HepG2 (cell line): ENCODE data around the gene CTU1. TPM values are rescaled to one million over a fixed set of nuclear protein-coding genes. Genes with fewer than 3 reads are reported as not detected.
A peak's percentile ranks its signal among the peaks of the same experiment; 100 is the strongest.

Source experiments
- ATAC-seq: fragments of 200-7000 bp; cut with Tn5 transposase; 3 replicates; pipeline ENCODE4 v1.9.1; 2020; ENCODE audit warnings: mild to moderate bottlenecking, moderate library complexity
- BruUV-seq: library from RNA; stranded (reverse); fragments of 400-500 nt; replicated peaks from 2 replicates; lab custom pipeline; 2021; lab: Mats Ljungman, UMichigan
- CTCF ChIA-PET: fragments of 300-600 bp; formaldehyde crosslinking; extraction: SDS; loops from one replicate; lab custom pipeline; 2021; ENCODE audit warnings: low total read pairs, inconsistent platforms, low intra/inter-chr PET ratio; lab: Yijun Ruan, JAX
- POLR2A ChIA-PET: fragments of 350-600 bp; sonication (Branson Sonifier 250); formaldehyde crosslinking; loops from one replicate; lab custom pipeline; 2020; ENCODE audit warnings: antibody characterized with exemption, inconsistent platforms; lab: Yijun Ruan, JAX
- DNase-seq: peaks from one replicate; pipeline ENCODE4 v3.0.0-alpha.2; 2015; ENCODE audit warnings: low spot score
- FAIRE-seq: peaks from 3 replicates; lab custom pipeline; 2011; peaks lifted over from hg19 to GRCh38; lab: Jason Lieb, UNC
- H2AFZ ChIP-seq: one replicate; pipeline ENCODE4 v1.6.1; 2011; ENCODE audit warnings: low read length, inconsistent platforms
- H3K27ac ChIP-seq: fragments of 300-600 bp; 3 replicates; pipeline ENCODE4 v1.8.0; 2011; ENCODE audit warnings: mixed run types, mild to moderate bottlenecking, mixed read lengths, low read length, inconsistent platforms; ENCODE audit not compliant: insufficient read depth; ENCODE audit errors: extremely low read length
- H3K27me3 ChIP-seq, 2 experiments: fragments of 200-600 bp in 1 of 2; 2 replicates in 1 of 2; 3 replicates in 1 of 2; pipeline versions ENCODE4 v1.6.0 to v1.8.0; 2011; ENCODE audit warnings: low read length in 2 of 2, mild to moderate bottlenecking in 2 of 2, moderate library complexity in 2 of 2, inconsistent platforms in 1 of 2; ENCODE audit not compliant: insufficient read depth in 2 of 2, control insufficient read depth in 1 of 2
- H3K36me3 ChIP-seq, 2 experiments: fragments of 200-600 bp in 1 of 2; replicated peaks in 1 of 2; 2 replicates in 1 of 2; 3 replicates in 1 of 2; pipeline versions ENCODE4 v1.5.1 to v1.8.0; 2011; ENCODE audit warnings: low read length in 2 of 2, inconsistent platforms in 1 of 2; ENCODE audit not compliant: insufficient read depth in 2 of 2, control insufficient read depth in 1 of 2
- H3K4me1 ChIP-seq: 2 replicates; pipeline ENCODE4 v1.5.1; 2012; ENCODE audit warnings: low read length, inconsistent platforms; ENCODE audit not compliant: insufficient read depth
- H3K4me2 ChIP-seq: 2 replicates; pipeline ENCODE4 v1.6.0; 2011; ENCODE audit warnings: low read depth, low read length, inconsistent platforms
- H3K4me3 ChIP-seq, 3 experiments: fragments of 200-600 bp in 1 of 3; sonication (generic), shearing (Covaris generic) in 1 of 3; replicated peaks in 1 of 3; 2 replicates each; pipeline ENCODE4 v1.5.1; 2011 to 2016; ENCODE audit warnings: low read length in 3 of 3, inconsistent platforms in 2 of 3, low read depth in 2 of 3, mild to moderate bottlenecking in 2 of 3, control low read depth in 1 of 3, mixed read lengths in 1 of 3; ENCODE audit not compliant: insufficient read depth in 1 of 3
- H3K79me2 ChIP-seq: one replicate; pipeline ENCODE4 v1.6.1; 2011; ENCODE audit warnings: low read length, inconsistent platforms; ENCODE audit not compliant: insufficient read depth
- H3K9ac ChIP-seq: 2 replicates; pipeline ENCODE4 v1.6.0; 2011; ENCODE audit warnings: mild to moderate bottlenecking, low read depth, low read length, inconsistent platforms; ENCODE audit not compliant: insufficient read depth
- H3K9me3 ChIP-seq: 2 replicates; pipeline ENCODE4 v1.5.1; 2012; ENCODE audit warnings: mild to moderate bottlenecking, low read length
- H4K20me1 ChIP-seq: 2 replicates; pipeline ENCODE4 v1.6.0; 2011; ENCODE audit warnings: inconsistent platforms, mild to moderate bottlenecking, low read length, moderate library complexity; ENCODE audit not compliant: insufficient read depth
- BRD4 ChIP-seq: sonication (generic); formaldehyde crosslinking; IDR thresholded peaks from 2 replicates; pipeline ENCODE4 v1.4.0; 2020; ENCODE audit warnings: missing genetic modification reagents
- HMG20B ChIP-seq: conservative IDR thresholded peaks from 2 replicates; pipeline ENCODE4 v1.6.1; 2016; ENCODE audit warnings: missing genetic modification reagents, missing compliant biosample characterization
- HOXD1 ChIP-seq: sonication (generic); formaldehyde crosslinking; IDR thresholded peaks from 2 replicates; pipeline ENCODE4 v1.5.0; 2020; ENCODE audit warnings: missing genetic modification reagents
- KDM4B ChIP-seq: sonication (generic); formaldehyde crosslinking; IDR thresholded peaks from 2 replicates; pipeline ENCODE4 v1.4.0; 2020; ENCODE audit warnings: missing genetic modification reagents
- KLF13 ChIP-seq: sonication (generic); formaldehyde crosslinking; IDR thresholded peaks from 2 replicates; pipeline ENCODE4 v1.4.0; 2020; ENCODE audit warnings: mild to moderate bottlenecking, missing genetic modification reagents
- LCORL ChIP-seq, 2 experiments: fragments of 450-650 bp in 1 of 2; sonication (generic) in 1 of 2; formaldehyde crosslinking in 1 of 2; IDR thresholded peaks; 2 replicates each; pipeline versions ENCODE4 v1.5.0 to v1.6.1; 2017 to 2020; ENCODE audit warnings: antibody characterized with exemption in 1 of 2, missing genetic modification reagents in 1 of 2
- NFE2L1 ChIP-seq: sonication (generic); formaldehyde crosslinking; IDR thresholded peaks from 2 replicates; pipeline ENCODE4 v1.4.0; 2020; ENCODE audit warnings: missing genetic modification reagents, mild to moderate bottlenecking, borderline replicate concordance
- NFRKB ChIP-seq: fragments of 450-650 bp; IDR thresholded peaks from 2 replicates; pipeline ENCODE4 v1.6.1; 2017
- PCBP2 ChIP-seq: fragments of 200-400 bp; formaldehyde crosslinking; optimal IDR thresholded peaks from 2 replicates; pipeline ENCODE3; 2018; ENCODE audit warnings: low read length, low read depth; ENCODE audit not compliant: poor library complexity, severe bottlenecking
- PLRG1 ChIP-seq: fragments of 450-650 bp; conservative IDR thresholded peaks from 2 replicates; pipeline ENCODE4 v1.6.1; 2016
- POLR2A ChIP-seq, 2 experiments: IDR thresholded peaks; 2 replicates each; pipeline ENCODE4 v1.6.1; 2011; ENCODE audit warnings: low read depth in 2 of 2, low read length in 2 of 2, mild to moderate bottlenecking in 1 of 2, moderate library complexity in 1 of 2; ENCODE audit not compliant: insufficient read depth in 1 of 2
- THAP8 ChIP-seq: sonication (generic); formaldehyde crosslinking; IDR thresholded peaks from 2 replicates; pipeline ENCODE4 v1.5.1; 2020; ENCODE audit warnings: missing genetic modification reagents, mild to moderate bottlenecking, borderline replicate concordance
- TP53 ChIP-seq: sonication (generic); formaldehyde crosslinking; conservative IDR thresholded peaks from 2 replicates; pipeline ENCODE4 v1.4.0; 2020; ENCODE audit warnings: missing genetic modification reagents
- ZBTB42 ChIP-seq: sonication (generic); formaldehyde crosslinking; IDR thresholded peaks from 2 replicates; pipeline ENCODE4 v1.5.0; 2020; ENCODE audit warnings: mild to moderate bottlenecking, missing genetic modification reagents
- ZNF484 ChIP-seq: sonication (generic); formaldehyde crosslinking; IDR thresholded peaks from 2 replicates; pipeline ENCODE4 v1.5.1; 2020; ENCODE audit warnings: mild to moderate bottlenecking, low read depth, missing genetic modification reagents, borderline replicate concordance
- WGBS: methylation state at CpG from one replicate; pipeline ENCODE4 v1.1.6; 2017; ENCODE audit warnings: low lambda C conversion rate; 5-methylcytosine and 5-hydroxymethylcytosine counted together
- in situ Hi-C: cut with HindIII; loops from 2 replicates; pipeline ENCODE4 v1.10.0; 2017; ENCODE audit warnings: low pct_unique_long_range_greater_than_20kb; ENCODE audit not compliant: extremely low pct_ligation_motif_present
- intact Hi-C: fragments of 100-400 bp; cut with micrococcal nuclease; formaldehyde crosslinking; loops from one replicate; pipeline ENCODE4 v1.10.0; 2022; ENCODE audit not compliant: unreplicated experiment
- polyA plus RNA-seq, 8 experiments: library from polyadenylated mRNA; depleted of rRNA in 3 of 8; stranded (reverse) in 7 of 8; unstranded in 1 of 8; fragments of >200 nt; fragmentation: Illumina TruSeq in 4 of 8; extraction: Trizol in 4 of 8; gene quantifications; 2 replicates each; pipeline versions ENCODE4 v1.2.1 to v1.2.3, GENCODE V29; 2011 to 2016; ENCODE audit warnings: low read depth in 4 of 8, missing spikeins in 1 of 8, mixed read lengths in 1 of 8; ENCODE audit not compliant: insufficient read depth in 1 of 8
- total RNA-seq, 5 experiments: library from RNA; depleted of rRNA; stranded (reverse); fragments of >200 nt; fragmentation: Illumina TruSeq; extraction: Trizol; gene quantifications; 2 replicates each; pipeline ENCODE4 v1.2.3, GENCODE V29; 2016; ENCODE audit warnings: low read depth in 1 of 5
- TF ChIP-seq, protein P1 (sequence below): sonication (generic); formaldehyde crosslinking; IDR thresholded peaks from 2 replicates; pipeline ENCODE4 v1.4.0; 2020; ENCODE audit warnings: low read depth, mild to moderate bottlenecking, missing genetic modification reagents
- TF ChIP-seq, protein P2 (sequence below): sonication (generic); formaldehyde crosslinking; IDR thresholded peaks from 2 replicates; pipeline ENCODE4 v1.4.0; 2020; ENCODE audit warnings: missing genetic modification reagents

CTU1 gene
- total and polyA plus RNA-seq, 2 of the 13 experiments (the other 11 are each of a cell fraction or from before 2014, with no cell fraction given) = 1.9 to 2.9 TPM

GRCh38 chr19:51079481-51080110 is 28.6 kb downstream of the CTU1 start:
- WGBS = 16% methylated on average over 6 of the region's 27 CpGs
- TF ChIP-seq KLF13 (no peak), LCORL (IDR thresholded peaks at IDR 0.05) (0 out of 2 replicates have a peak, but pooled peaks have one; percentile 45), LCORL (CRISPR knock-in tag; IDR thresholded peaks at IDR 0.05) (no peak)
- Histone ChIP-seq H3K9me3 (no peaks in the 10 kb centered on the region), H3K4me3 (no peak overlapping the region), H4K20me1 (no peaks in the 10 kb centered on the region), H3K36me3 (no peaks in the 10 kb centered on the region), H3K27me3 (peaks cover 3 to 31% of the 10 kb centered on the region in 2 experiments; a peak in 4 of 5 replicates), H3K9ac (no peak overlapping the region), H2AFZ (no peak overlapping the region), H3K27ac (no peak overlapping the region), H3K4me2 (no peak overlapping the region), H3K4me1 (no peaks in the 10 kb centered on the region), H3K79me2 (no peaks in the 10 kb centered on the region)
- ChIA-PET CTCF (no interaction called here), POLR2A (no interaction called here)
- FAIRE-seq (no peak), DNase-seq (no peak), ATAC-seq (no peak)
- in situ Hi-C loops (loop anchor here (25.0 kb wide), 1 partner anchor 142 kb away; no protein-coding TSS in a partner anchor), intact Hi-C loops (no loop called here)
- no TSS peak for BruUV-seq

GRCh38 chr19:51078731-51079130 is 29.5 kb downstream of the CTU1 start:
- DNase-seq (no peak), FAIRE-seq (no peak), ATAC-seq (no peak)
- ChIA-PET POLR2A (no interaction called here), CTCF (no interaction called here)
- H3K79me2 ChIP-seq = no peaks in the 10 kb centered on the region
- no TSS peak for BruUV-seq
- WGBS = no CpG with 5 or more reads among the region's 6 CpGs
- in situ Hi-C loops = loop anchor here (25.0 kb wide), 1 partner anchor 141 kb away; no protein-coding TSS in a partner anchor
- peaks cover 4% of the 10 kb centered on the region; the same call in 1 of the 2 replicates for H3K9me3 ChIP-seq
- no peaks in the 10 kb centered on the region for H3K4me1 ChIP-seq
- intact Hi-C loops = no loop called here
- no peak overlapping the region for H3K9ac ChIP-seq
- no peak overlapping the region for H3K27ac ChIP-seq
- H3K4me2 ChIP-seq = no peak overlapping the region
- no peak overlapping the region for H2AFZ ChIP-seq
- no peaks in the 10 kb centered on the region for H3K36me3 ChIP-seq
- peaks cover 0 to 26% of the 10 kb centered on the region in 2 experiments; a peak in 4 of 5 replicates for H3K27me3 ChIP-seq
- no peak overlapping the region for H3K4me3 ChIP-seq
- no peaks in the 10 kb centered on the region for H4K20me1 ChIP-seq
- TF ChIP-seq ZBTB42 (CRISPR knock-in tag) (no peak), POLR2A (IDR thresholded peaks at IDR 0.05; ENCODE audit: insufficient read depth in 1 of 2, low read depth in 2 of 2, low read length in 2 of 2) (no peak), HOXD1 (CRISPR knock-in tag) (no peak), ZNF484 (CRISPR knock-in tag) (no peak), NFRKB (no peak), HMG20B (CRISPR knock-in tag) (no peak), PLRG1 (no peak), PCBP2 (no peak), BRD4 (no peak), TP53 (no peak), NFE2L1 (CRISPR knock-in tag) (no peak), KDM4B (no peak), THAP8 (CRISPR knock-in tag) (no peak)
- TF ChIP-seq, protein P1, sequence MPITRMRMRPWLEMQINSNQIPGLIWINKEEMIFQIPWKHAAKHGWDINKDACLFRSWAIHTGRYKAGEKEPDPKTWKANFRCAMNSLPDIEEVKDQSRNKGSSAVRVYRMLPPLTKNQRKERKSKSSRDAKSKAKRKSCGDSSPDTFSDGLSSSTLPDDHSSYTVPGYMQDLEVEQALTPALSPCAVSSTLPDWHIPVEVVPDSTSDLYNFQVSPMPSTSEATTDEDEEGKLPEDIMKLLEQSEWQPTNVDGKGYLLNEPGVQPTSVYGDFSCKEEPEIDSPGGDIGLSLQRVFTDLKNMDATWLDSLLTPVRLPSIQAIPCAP = no peak
- TF ChIP-seq, protein P2, sequence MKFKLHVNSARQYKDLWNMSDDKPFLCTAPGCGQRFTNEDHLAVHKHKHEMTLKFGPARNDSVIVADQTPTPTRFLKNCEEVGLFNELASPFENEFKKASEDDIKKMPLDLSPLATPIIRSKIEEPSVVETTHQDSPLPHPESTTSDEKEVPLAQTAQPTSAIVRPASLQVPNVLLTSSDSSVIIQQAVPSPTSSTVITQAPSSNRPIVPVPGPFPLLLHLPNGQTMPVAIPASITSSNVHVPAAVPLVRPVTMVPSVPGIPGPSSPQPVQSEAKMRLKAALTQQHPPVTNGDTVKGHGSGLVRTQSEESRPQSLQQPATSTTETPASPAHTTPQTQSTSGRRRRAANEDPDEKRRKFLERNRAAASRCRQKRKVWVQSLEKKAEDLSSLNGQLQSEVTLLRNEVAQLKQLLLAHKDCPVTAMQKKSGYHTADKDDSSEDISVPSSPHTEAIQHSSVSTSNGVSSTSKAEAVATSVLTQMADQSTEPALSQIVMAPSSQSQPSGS (CRISPR knock-in tag) = no peak
